ENCODE data around the gene SPART.

Gene SPART

GRCh38 chr13:36261011-36261410 lies 85.2 kb downstream of the SPART start:
- H3K27me3 ChIP-seq (ENCODE audit: control insufficient read depth in 2 of 2, insufficient read depth in 2 of 2, low read length in 2 of 2): no peaks in the 10 kb centered on the region

GRCh38 chr13:36259361-36260137 lies 86.6 kb downstream of the SPART start:
- no peak overlapping the region for H3K9ac ChIP-seq (ENCODE audit: low read depth in 1 of 2, low read length in 2 of 2)
- H3K4me3 ChIP-seq (ENCODE audit: low read length in 2 of 2): no peak overlapping the region
- no peaks in the 10 kb centered on the region for H3K9me3 ChIP-seq (ENCODE audit: control insufficient read depth in 2 of 2, low read length in 2 of 2)
- H3K27me3 ChIP-seq (ENCODE audit: control insufficient read depth in 2 of 2, insufficient read depth in 2 of 2, low read length in 2 of 2): no peaks in the 10 kb centered on the region
- no peak overlapping the region for H3K27ac ChIP-seq (ENCODE audit: low read depth in 2 of 2, low read length in 2 of 2)
- no peaks in the 10 kb centered on the region for H3K4me1 ChIP-seq (ENCODE audit: control insufficient read depth in 2 of 2, insufficient read depth in 2 of 2, low read length in 2 of 2)
- H3K36me3 ChIP-seq (ENCODE audit: control insufficient read depth in 2 of 2, insufficient read depth in 2 of 2, low read length in 2 of 2): no peaks in the 10 kb centered on the region

More at GRCh38 chr13:36261011-36261410, 85.2 kb downstream of the SPART start:
- Histone ChIP-seq H3K4me1 (ENCODE audit: control insufficient read depth in 2 of 2, insufficient read depth in 2 of 2, low read length in 2 of 2) (no peaks in the 10 kb centered on the region), H3K27ac (ENCODE audit: low read depth in 2 of 2, low read length in 2 of 2) (no peak overlapping the region), H3K4me3 (ENCODE audit: low read length in 2 of 2) (no peak overlapping the region), H3K36me3 (ENCODE audit: control insufficient read depth in 2 of 2, insufficient read depth in 2 of 2, low read length in 2 of 2) (no peaks in the 10 kb centered on the region), H3K9me3 (ENCODE audit: control insufficient read depth in 2 of 2, low read length in 2 of 2) (no peaks in the 10 kb centered on the region), H3K9ac (ENCODE audit: low read depth in 1 of 2, low read length in 2 of 2) (no peak overlapping the region)

GRCh38 chr13:36258831-36259230 lies 87.4 kb downstream of the SPART start:
- H3K27ac ChIP-seq (ENCODE audit: low read depth in 2 of 2, low read length in 2 of 2): no peak overlapping the region
- H3K36me3 ChIP-seq (ENCODE audit: control insufficient read depth in 2 of 2, insufficient read depth in 2 of 2, low read length in 2 of 2): no peaks in the 10 kb centered on the region
- no peaks in the 10 kb centered on the region for H3K9me3 ChIP-seq (ENCODE audit: control insufficient read depth in 2 of 2, low read length in 2 of 2)
- no peaks in the 10 kb centered on the region for H3K4me1 ChIP-seq (ENCODE audit: control insufficient read depth in 2 of 2, insufficient read depth in 2 of 2, low read length in 2 of 2)
- no peak overlapping the region for H3K9ac ChIP-seq (ENCODE audit: low read depth in 1 of 2, low read length in 2 of 2)
- H3K27me3 ChIP-seq (ENCODE audit: control insufficient read depth in 2 of 2, insufficient read depth in 2 of 2, low read length in 2 of 2): no peaks in the 10 kb centered on the region
- no peak overlapping the region for H3K4me3 ChIP-seq (ENCODE audit: low read length in 2 of 2)
